Panc1 (cell line): ENCODE data around the gene ZDHHC18. TPM values are rescaled to one million over a fixed set of nuclear protein-coding genes. Genes with fewer than 3 reads are reported as not detected.

Experiments used
- ATAC-seq: fragments of 200-7000 bp; cut with Tn5 transposase; 2 replicates; pipeline ENCODE4 v1.9.1; 2020; ENCODE audit warnings: mild to moderate bottlenecking, moderate library complexity
- BruUV-seq: library from RNA; stranded (reverse); fragments of 400-500 nt; replicated peaks from 2 replicates; lab custom pipeline; 2021; lab: Mats Ljungman, UMichigan
- CTCF ChIA-PET: fragments of 300-600 bp; sonication (Branson Sonifier 250); formaldehyde crosslinking; loops from one replicate; lab custom pipeline; 2022; ENCODE audit warnings: antibody characterized with exemption; lab: Charles Lee
- POLR2A ChIA-PET: fragments of 300-600 bp; sonication (Branson Sonifier 250); formaldehyde crosslinking; loops from one replicate; lab custom pipeline; 2022; ENCODE audit warnings: antibody characterized with exemption; lab: Charles Lee
- DNase-seq: peaks from one replicate; pipeline ENCODE4 v3.0.0-alpha.2; 2010; ENCODE audit warnings: low read depth, low spot score
- H3K27ac ChIP-seq: 2 replicates; pipeline ENCODE4 v1.5.1; 2011; ENCODE audit warnings: mild to moderate bottlenecking, low read length, inconsistent platforms
- H3K27me3 ChIP-seq: fragments of 200-500 bp; sonication (Bioruptor generic); 2 replicates; pipeline ENCODE4 v1.6.0; 2014; ENCODE audit warnings: low read length, inconsistent platforms; ENCODE audit not compliant: control insufficient read depth, insufficient read depth
- H3K36me3 ChIP-seq: fragments of 200-500 bp; sonication (Bioruptor generic); 2 replicates; pipeline ENCODE4 v1.5.1; 2014; ENCODE audit warnings: inconsistent platforms, mild to moderate bottlenecking, low read length, moderate library complexity; ENCODE audit not compliant: control insufficient read depth, insufficient read depth
- H3K4me1 ChIP-seq: 2 replicates; pipeline ENCODE4 v1.5.1; 2011; ENCODE audit warnings: inconsistent platforms, mild to moderate bottlenecking, low read length, moderate library complexity; ENCODE audit not compliant: control insufficient read depth, insufficient read depth
- H3K4me3 ChIP-seq, 2 experiments: 2 replicates each; pipeline ENCODE4 v1.5.1; 2011 to 2012; ENCODE audit warnings: low read depth in 2 of 2, low read length in 2 of 2, mild to moderate bottlenecking in 2 of 2, inconsistent platforms in 1 of 2, moderate library complexity in 1 of 2
- H3K9me3 ChIP-seq: fragments of 200-500 bp; sonication (Bioruptor generic); 2 replicates; pipeline ENCODE4 v1.5.1; 2014; ENCODE audit warnings: low read depth, mild to moderate bottlenecking, inconsistent platforms, low read length, moderate library complexity; ENCODE audit not compliant: control insufficient read depth, insufficient read depth
- CTCF ChIP-seq: fragments of 450-650 bp; IDR thresholded peaks from 2 replicates; pipeline ENCODE4 v1.5.1; 2017; ENCODE audit warnings: mild to moderate bottlenecking
- POLR2AphosphoS5 ChIP-seq: IDR thresholded peaks from 2 replicates; pipeline ENCODE4 v1.6.1; 2012; ENCODE audit warnings: mild to moderate bottlenecking, low read depth, low read length, moderate library complexity
- REST ChIP-seq, 2 experiments: IDR thresholded peaks; 2 replicates each; pipeline ENCODE4 v1.6.1; 2011 to 2012; ENCODE audit warnings: low read depth in 2 of 2, control low read depth in 1 of 2, low read length in 1 of 2, mild to moderate bottlenecking in 1 of 2, moderate library complexity in 1 of 2; ENCODE audit not compliant: insufficient read depth in 1 of 2
- SIN3A ChIP-seq: IDR thresholded peaks from 2 replicates; pipeline ENCODE4 v1.6.1; 2012; ENCODE audit warnings: low read depth, mild to moderate bottlenecking, low read length, moderate library complexity, borderline replicate concordance; ENCODE audit not compliant: insufficient read depth
- TCF7L2 ChIP-seq: IDR thresholded peaks from 2 replicates; pipeline ENCODE4 v1.6.1; 2011; ENCODE audit warnings: mild to moderate bottlenecking, low read depth, low read length, inconsistent platforms
- in situ Hi-C: cut with HindIII; loops from 2 replicates; pipeline ENCODE4 v1.10.0; 2016; ENCODE audit warnings: low sequenced_read_pairs, low pct_unique_long_range_greater_than_20kb
- intact Hi-C: fragments of 100-400 bp; cut with micrococcal nuclease; formaldehyde crosslinking; loops from one replicate; pipeline ENCODE4 v1.10.0; 2022; ENCODE audit not compliant: unreplicated experiment
- total RNA-seq: library from RNA; stranded (reverse); gene quantifications from one replicate; pipeline ENCODE4 v1.2.1, GENCODE V29; 2021; ENCODE audit not compliant: unreplicated experiment

The ZDHHC18 gene
- total RNA-seq, 1 experiment from 2014 or later, result 45.4 TPM

- no peak for DNase-seq
- ChIA-PET CTCF (interaction anchor here (0.5 to 1.6 kb wide), 3 partner anchors 54 to 437 kb away, joined by 3 to 12 read pairs (median 5); no protein-coding TSS in a partner anchor), POLR2A (interaction anchor here (0.7 kb wide), 1 partner anchor 217 kb away, joined by 9 read pairs; no protein-coding TSS in a partner anchor)
- in situ Hi-C loops, result no loop called here
- H3K4me1 ChIP-seq, result no peaks in the 10 kb centered on the region
- H3K9me3 ChIP-seq, result no peaks in the 10 kb centered on the region
- no peak overlapping the region for H3K4me3 ChIP-seq
- no peaks in the 10 kb centered on the region for H3K36me3 ChIP-seq
- no peak for ATAC-seq
- no TSS peak for BruUV-seq
- intact Hi-C loops, result no loop called here
- no peaks in the 10 kb centered on the region for H3K27me3 ChIP-seq
- H3K27ac ChIP-seq, result no peak overlapping the region
- TF ChIP-seq CTCF (no peak), POLR2AphosphoS5 (no peak), TCF7L2 (no peak), SIN3A (no peak), REST (IDR thresholded peaks at IDR 0.05; ENCODE audit: insufficient read depth in 1 of 2, low read depth in 2 of 2, low read length in 1 of 2) (no peak)
Measured at GRCh38 chr1:26811057-26811456, 15.4 kb upstream of the ZDHHC18 start.

- intact Hi-C loops, result no loop called here
- TF ChIP-seq TCF7L2, result no peak
- no peak for TF ChIP-seq SIN3A
- Histone ChIP-seq H3K27ac (no peak overlapping the region), H3K4me1 (no peaks in the 10 kb centered on the region), H3K9me3 (no peaks in the 10 kb centered on the region), H3K36me3 (no peaks in the 10 kb centered on the region), H3K27me3 (no peaks in the 10 kb centered on the region), H3K4me3 (no peak overlapping the region)
- ATAC-seq (no peak), DNase-seq (no peak)
- POLR2A ChIA-PET, result no interaction called here
- in situ Hi-C loops, result no loop called here
- CTCF ChIA-PET, result interaction anchor here (0.5 to 0.7 kb wide), 3 partner anchors 53 to 438 kb away, joined by 3 to 12 read pairs (median 3); no protein-coding TSS in a partner anchor
- no TSS peak for BruUV-seq
Measured at GRCh38 chr1:26811708-26812107, 14.8 kb upstream of the ZDHHC18 start.

GRCh38 chr1:26814377-26814776, 12.1 kb upstream of the ZDHHC18 start:
- intact Hi-C loops, result no loop called here
- Histone ChIP-seq H3K36me3 (no peaks in the 10 kb centered on the region), H3K4me1 (no peaks in the 10 kb centered on the region), H3K4me3 (no peak overlapping the region), H3K27ac (no peak overlapping the region), H3K9me3 (no peaks in the 10 kb centered on the region), H3K27me3 (no peaks in the 10 kb centered on the region)
- no TSS peak for BruUV-seq
- DNase-seq (no peak), ATAC-seq (no peak)
- ChIA-PET CTCF (interaction anchor here (0.7 kb wide), 1 partner anchor 212 kb away, joined by 4 read pairs; no protein-coding TSS in a partner anchor), POLR2A (interaction anchor here (1.0 kb wide), 1 partner anchor 14 kb away, joined by 3 read pairs; no protein-coding TSS in a partner anchor)
- in situ Hi-C loops, result no loop called here
- TF ChIP-seq CTCF (no peak), REST (IDR thresholded peaks at IDR 0.05; ENCODE audit: insufficient read depth in 1 of 2, low read depth in 2 of 2, low read length in 1 of 2) (no peak), POLR2AphosphoS5 (no peak), TCF7L2 (no peak), SIN3A (no peak)
